SU-DHL-6 (cell line): ENCODE results near the gene VAMP1.

Experiments used
- H2AFZ ChIP-seq: fragments of 200-600 bp; sonication (generic); 2 replicates; pipeline ENCODE4 v1.6.1; 2014; ENCODE audit warnings: low read depth, mild to moderate bottlenecking, moderate library complexity, mixed read lengths, antibody characterized with exemption, low read length; ENCODE audit not compliant: severe bottlenecking
- H3F3A ChIP-seq: fragments of 200-600 bp; shearing (Covaris generic); 2 replicates; pipeline ENCODE4 v1.6.0; 2016; ENCODE audit warnings: antibody characterized with exemption, mild to moderate bottlenecking; ENCODE audit not compliant: insufficient read depth
- H3K27ac ChIP-seq: fragments of 200-600 bp; sonication (generic); 2 replicates; pipeline ENCODE4 v1.5.1; 2016; ENCODE audit warnings: low read depth, mild to moderate bottlenecking, low read length, moderate library complexity, mixed read lengths
- H3K27me3 ChIP-seq: fragments of 200-600 bp; sonication (generic), shearing (Covaris generic); 2 replicates; pipeline ENCODE4 v1.6.0; 2014; ENCODE audit warnings: mild to moderate bottlenecking, low read length
- H3K36me3 ChIP-seq: fragments of 200-600 bp; sonication (generic); 2 replicates; pipeline ENCODE4 v1.6.1; 2014; ENCODE audit warnings: mild to moderate bottlenecking, low read length, mixed read lengths
- H3K4me2 ChIP-seq: fragments of 300-600, 200-600 bp; shearing (Covaris generic), sonication (generic); 2 replicates; pipeline ENCODE4 v1.6.0; 2014; ENCODE audit warnings: low read length, low read depth, mild to moderate bottlenecking; ENCODE audit not compliant: poor library complexity, severe bottlenecking
- H3K4me3 ChIP-seq: fragments of 200-600 bp; sonication (generic); 2 replicates; pipeline ENCODE4 v1.5.1; 2014; ENCODE audit warnings: antibody characterized with exemption, low read length, mild to moderate bottlenecking, mixed read lengths; ENCODE audit not compliant: insufficient read depth, poor library complexity, severe bottlenecking
- H3K79me2 ChIP-seq: fragments of 200-600 bp; sonication (generic); 2 replicates; pipeline ENCODE4 v1.6.1; 2014; ENCODE audit warnings: mild to moderate bottlenecking, low read length, moderate library complexity; ENCODE audit not compliant: insufficient read depth
- H3K9ac ChIP-seq: fragments of 200-600 bp; sonication (generic); 2 replicates; pipeline ENCODE4 v1.7.0; 2014; ENCODE audit warnings: mild to moderate bottlenecking, low read length
- H3K9me2 ChIP-seq: fragments of 200-600 bp; sonication (generic); replicated peaks from 2 replicates; pipeline ENCODE4 v1.6.1; 2014; ENCODE audit warnings: low read length; ENCODE audit not compliant: insufficient read depth
- H3K9me3 ChIP-seq: fragments of 200-600 bp; sonication (generic); 2 replicates; pipeline ENCODE4 v1.6.1; 2014; ENCODE audit warnings: low read length, mixed read lengths; ENCODE audit not compliant: insufficient read depth
- H4K20me1 ChIP-seq: fragments of 200-600 bp; sonication (generic); 2 replicates; pipeline ENCODE4 v1.6.1; 2014; ENCODE audit warnings: low read depth, mild to moderate bottlenecking, antibody characterized with exemption, low read length, moderate library complexity, mixed read lengths
- CTCF ChIP-seq: fragments of 200-600 bp; sonication (generic); IDR thresholded peaks from one replicate; pipeline ENCODE4 v1.5.1; 2017; ENCODE audit warnings: antibody characterized with exemption, mild to moderate bottlenecking, low read length, moderate library complexity; ENCODE audit not compliant: insufficient read depth, poor library complexity, severe bottlenecking
- EZH2phosphoT487 ChIP-seq: fragments of 200-600 bp; sonication (generic), shearing (Covaris generic); conservative IDR thresholded peaks from 2 replicates; pipeline ENCODE4 v1.6.1; 2018; ENCODE audit warnings: mild to moderate bottlenecking, antibody characterized with exemption, low read length, moderate library complexity, mixed read lengths

Gene VAMP1

GRCh38 chr12:6416596-6416995 is 53.9 kb downstream of the VAMP1 start:
- Histone ChIP-seq H3K9me3 (no peaks in the 10 kb centered on the region), H3K9me2 (no peaks in the 10 kb centered on the region), H3K27ac (no peak overlapping the region), H3K36me3 (no peaks in the 10 kb centered on the region), H2AFZ (no peak overlapping the region), H3K79me2 (no peaks in the 10 kb centered on the region), H3K27me3 (no peaks in the 10 kb centered on the region), H3K9ac (no peak overlapping the region), H4K20me1 (no peaks in the 10 kb centered on the region), H3K4me3 (no peak overlapping the region), H3F3A (no peaks in the 10 kb centered on the region), H3K4me2 (no peak overlapping the region)
- TF ChIP-seq EZH2phosphoT487 (no peak), CTCF (no peak)
